ENCODE data around the gene ADK.

ADK gene

DNA sequence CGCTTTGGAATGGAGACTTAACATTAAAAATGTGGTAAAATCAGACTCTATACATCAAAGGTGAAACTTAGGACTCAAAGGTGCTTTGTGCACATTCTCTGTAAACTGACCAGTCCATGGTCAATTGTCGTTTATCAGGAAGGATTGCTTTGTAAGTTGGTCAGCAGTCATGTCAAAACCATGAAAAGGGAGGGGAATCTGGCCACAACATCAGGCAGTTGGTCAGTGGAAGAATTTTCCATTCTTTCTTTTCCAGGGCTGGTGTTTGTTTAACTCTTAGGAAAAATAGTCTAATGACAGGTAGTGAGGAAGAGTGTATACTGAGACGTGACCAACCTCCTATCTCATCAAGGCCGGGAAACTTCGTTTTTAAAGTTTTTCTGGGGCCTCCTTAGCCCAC lies 226.5 kb downstream of the ADK start:
- no peaks in the 10 kb centered on the region; the same call in 1 of the 2 replicates for H3K9me3 ChIP-seq (ENCODE audit: insufficient read depth, low read depth, low read length)
- H2AFZ ChIP-seq (ENCODE audit: low read length) = no peak overlapping the region
- no peak overlapping the region for H3K9ac ChIP-seq (ENCODE audit: low read depth, low read length, poor library complexity, severe bottlenecking)
- H4K20me1 ChIP-seq (ENCODE audit: insufficient read depth, low read length, poor library complexity, severe bottlenecking) = no peaks in the 10 kb centered on the region
- TF ChIP-seq, protein P1, sequence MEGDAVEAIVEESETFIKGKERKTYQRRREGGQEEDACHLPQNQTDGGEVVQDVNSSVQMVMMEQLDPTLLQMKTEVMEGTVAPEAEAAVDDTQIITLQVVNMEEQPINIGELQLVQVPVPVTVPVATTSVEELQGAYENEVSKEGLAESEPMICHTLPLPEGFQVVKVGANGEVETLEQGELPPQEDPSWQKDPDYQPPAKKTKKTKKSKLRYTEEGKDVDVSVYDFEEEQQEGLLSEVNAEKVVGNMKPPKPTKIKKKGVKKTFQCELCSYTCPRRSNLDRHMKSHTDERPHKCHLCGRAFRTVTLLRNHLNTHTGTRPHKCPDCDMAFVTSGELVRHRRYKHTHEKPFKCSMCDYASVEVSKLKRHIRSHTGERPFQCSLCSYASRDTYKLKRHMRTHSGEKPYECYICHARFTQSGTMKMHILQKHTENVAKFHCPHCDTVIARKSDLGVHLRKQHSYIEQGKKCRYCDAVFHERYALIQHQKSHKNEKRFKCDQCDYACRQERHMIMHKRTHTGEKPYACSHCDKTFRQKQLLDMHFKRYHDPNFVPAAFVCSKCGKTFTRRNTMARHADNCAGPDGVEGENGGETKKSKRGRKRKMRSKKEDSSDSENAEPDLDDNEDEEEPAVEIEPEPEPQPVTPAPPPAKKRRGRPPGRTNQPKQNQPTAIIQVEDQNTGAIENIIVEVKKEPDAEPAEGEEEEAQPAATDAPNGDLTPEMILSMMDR (conservative IDR thresholded peaks at IDR 0.05; ENCODE audit: low read length) = no peak
- no peak for TF ChIP-seq EZH2phosphoT487 (IDR thresholded peaks at IDR 0.05; ENCODE audit: borderline replicate concordance)
- H3K4me2 ChIP-seq (ENCODE audit: low read depth, low read length, poor library complexity, severe bottlenecking) = no peak overlapping the region
- no peaks in the 10 kb centered on the region for H3K4me1 ChIP-seq (ENCODE audit: insufficient read depth, low read length, poor library complexity, severe bottlenecking)
- H3K9me2 ChIP-seq (replicated peaks; ENCODE audit: low read depth, low read length) = no peaks in the 10 kb centered on the region
- H3F3A ChIP-seq (ENCODE audit: low read depth) = no peaks in the 10 kb centered on the region
- no peaks in the 10 kb centered on the region for H3K27me3 ChIP-seq (ENCODE audit: insufficient read depth, low read length, poor library complexity, severe bottlenecking)
- no peaks in the 10 kb centered on the region for H3K36me3 ChIP-seq (ENCODE audit: insufficient read depth, low read length)
- no peak overlapping the region for H3K4me3 ChIP-seq (ENCODE audit: low read length, poor library complexity, severe bottlenecking)
- no peaks in the 10 kb centered on the region for H3K79me2 ChIP-seq (ENCODE audit: insufficient read depth, low read length)

DNA sequence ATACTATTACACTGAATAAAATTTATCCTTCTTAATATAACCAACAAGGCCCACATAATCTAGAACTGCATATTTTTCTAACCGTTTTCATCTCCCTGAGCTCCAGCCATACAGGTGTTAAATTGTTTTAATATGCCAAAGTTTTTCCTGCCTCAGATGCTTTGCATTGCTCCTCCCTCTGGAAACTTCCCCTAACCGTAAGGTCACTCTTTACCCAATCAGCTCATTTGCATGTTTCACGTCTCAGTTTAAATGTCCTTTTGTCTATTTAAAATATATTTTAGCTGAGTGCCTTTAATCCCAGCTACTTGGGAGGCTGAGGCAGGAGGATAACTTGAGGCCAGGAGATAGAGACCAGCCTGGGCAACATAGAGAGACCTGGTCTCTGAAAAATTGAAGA lies 228.5 kb downstream of the ADK start:
- Histone ChIP-seq H3K4me2 (ENCODE audit: low read depth, low read length, poor library complexity, severe bottlenecking) (no peak overlapping the region), H3K36me3 (ENCODE audit: insufficient read depth, low read length) (no peaks in the 10 kb centered on the region), H3F3A (ENCODE audit: low read depth) (no peaks in the 10 kb centered on the region), H2AFZ (ENCODE audit: low read length) (no peak overlapping the region), H3K4me1 (ENCODE audit: insufficient read depth, low read length, poor library complexity, severe bottlenecking) (peaks cover 4% of the 10 kb centered on the region), H4K20me1 (ENCODE audit: insufficient read depth, low read length, poor library complexity, severe bottlenecking) (no peaks in the 10 kb centered on the region), H3K9me2 (replicated peaks; ENCODE audit: low read depth, low read length) (no peaks in the 10 kb centered on the region), H3K4me3 (ENCODE audit: low read length, poor library complexity, severe bottlenecking) (no peak overlapping the region), H3K9ac (ENCODE audit: low read depth, low read length, poor library complexity, severe bottlenecking) (no peak overlapping the region), H3K27me3 (ENCODE audit: insufficient read depth, low read length, poor library complexity, severe bottlenecking) (no peaks in the 10 kb centered on the region), H3K9me3 (ENCODE audit: insufficient read depth, low read depth, low read length) (no peaks in the 10 kb centered on the region; the same call in 1 of the 2 replicates), H3K79me2 (ENCODE audit: insufficient read depth, low read length) (no peaks in the 10 kb centered on the region)
- TF ChIP-seq EZH2phosphoT487 (IDR thresholded peaks at IDR 0.05; ENCODE audit: borderline replicate concordance) = no peak
- TF ChIP-seq, protein P1 (conservative IDR thresholded peaks at IDR 0.05; ENCODE audit: low read length) = no peak

DNA sequence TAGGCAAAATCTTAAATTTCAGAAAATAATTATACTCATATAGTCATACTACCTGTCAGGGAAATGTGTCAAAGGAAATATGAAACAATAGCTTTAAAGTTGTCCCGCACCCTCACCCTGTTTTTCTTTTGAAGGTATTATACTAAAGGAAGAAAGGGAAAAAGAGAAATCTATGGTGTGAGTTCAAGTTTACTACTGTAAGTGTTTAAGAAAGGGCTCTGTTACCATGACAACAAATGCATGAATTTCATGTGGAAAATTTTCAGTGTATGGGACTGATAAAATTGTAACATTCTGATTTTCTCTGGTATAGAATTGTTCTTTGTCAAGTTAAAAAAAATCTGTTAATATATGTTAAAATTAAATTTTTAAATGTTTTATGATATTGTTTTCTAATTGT lies 229.8 kb downstream of the ADK start:
- H3F3A ChIP-seq (ENCODE audit: low read depth) = no peaks in the 10 kb centered on the region
- H3K9me2 ChIP-seq (replicated peaks; ENCODE audit: low read depth, low read length) = no peaks in the 10 kb centered on the region
- H3K9ac ChIP-seq (ENCODE audit: low read depth, low read length, poor library complexity, severe bottlenecking) = no peak overlapping the region
- H3K4me2 ChIP-seq (ENCODE audit: low read depth, low read length, poor library complexity, severe bottlenecking) = no peak overlapping the region
- H3K27me3 ChIP-seq (ENCODE audit: insufficient read depth, low read length, poor library complexity, severe bottlenecking) = no peaks in the 10 kb centered on the region
- no peaks in the 10 kb centered on the region for H3K79me2 ChIP-seq (ENCODE audit: insufficient read depth, low read length)
- no peaks in the 10 kb centered on the region for H4K20me1 ChIP-seq (ENCODE audit: insufficient read depth, low read length, poor library complexity, severe bottlenecking)
- H2AFZ ChIP-seq (ENCODE audit: low read length) = no peak overlapping the region
- H3K9me3 ChIP-seq (ENCODE audit: insufficient read depth, low read depth, low read length) = no peaks in the 10 kb centered on the region; the same call in 1 of the 2 replicates
- H3K4me1 ChIP-seq (ENCODE audit: insufficient read depth, low read length, poor library complexity, severe bottlenecking) = peaks cover 4% of the 10 kb centered on the region
- no peak overlapping the region for H3K4me3 ChIP-seq (ENCODE audit: low read length, poor library complexity, severe bottlenecking)
- TF ChIP-seq EZH2phosphoT487 (IDR thresholded peaks at IDR 0.05; ENCODE audit: borderline replicate concordance) = no peak
- TF ChIP-seq, protein P1 (conservative IDR thresholded peaks at IDR 0.05; ENCODE audit: low read length) = no peak
- no peaks in the 10 kb centered on the region for H3K36me3 ChIP-seq (ENCODE audit: insufficient read depth, low read length)

Measured in Loucy (cell line).